ENCODE measurements around the gene ACVR2B.
A peak's percentile ranks its signal among the peaks of the same experiment; 100 is the strongest.

The ACVR2B gene

DNA sequence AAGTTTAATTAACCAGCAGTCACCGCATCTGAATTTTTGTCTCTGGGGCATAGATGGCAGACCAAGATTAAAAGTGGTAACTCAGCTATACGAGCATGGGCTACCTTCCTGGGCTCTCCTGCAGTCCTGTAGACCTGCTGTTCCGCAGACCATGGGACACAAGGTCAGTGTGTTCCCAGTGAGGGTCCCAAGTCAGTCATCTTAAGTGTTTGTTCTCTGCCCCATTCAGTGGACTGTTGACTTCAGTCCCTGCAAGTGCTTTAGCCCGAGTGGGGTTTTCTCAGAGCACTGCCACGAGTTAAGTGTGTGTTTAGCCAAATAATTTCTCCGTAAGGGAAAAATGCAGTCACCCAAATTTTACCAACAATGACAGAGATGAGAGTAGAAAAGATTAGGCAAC lies 37.5 kb downstream of the ACVR2B start:
- Histone ChIP-seq H3K27ac (ENCODE audit: low read length) (no peak overlapping the region), H3K36me3 (ENCODE audit: control insufficient read depth in 1 of 2, insufficient read depth in 2 of 2, low read length in 2 of 2) (peaks cover 3 to 4% of the 10 kb centered on the region in 2 donors), H3K27me3 (ENCODE audit: low read depth, low read length) (no peaks in the 10 kb centered on the region), H3K4me1 (ENCODE audit: control insufficient read depth in 1 of 2, insufficient read depth in 2 of 2, low read length in 2 of 2) (no peaks in the 10 kb centered on the region), H3K4me3 (ENCODE audit: low read depth in 1 of 2, low read length in 2 of 2) (no peak overlapping the region), H3K9me3 (ENCODE audit: control insufficient read depth in 1 of 2, low read length in 2 of 2) (no peaks in the 10 kb centered on the region)

DNA sequence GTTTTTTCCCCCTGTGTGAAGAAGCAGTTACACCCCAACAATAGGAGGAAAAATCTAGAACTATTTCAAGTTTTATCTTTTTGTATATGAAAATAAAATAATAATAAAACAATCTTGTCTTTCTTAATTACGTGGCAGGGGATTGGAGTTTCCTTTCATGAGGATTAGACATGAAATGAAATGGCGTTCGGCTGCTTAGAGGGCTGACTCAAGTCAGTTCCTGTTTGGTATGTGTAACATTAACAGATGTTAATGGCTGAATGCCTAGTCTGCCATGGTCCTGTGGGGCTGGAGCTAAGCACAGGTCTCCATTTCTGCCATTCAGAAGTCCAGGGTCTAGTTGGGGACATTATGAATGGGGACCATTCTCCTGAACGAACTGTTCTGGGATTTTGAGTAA lies 39.3 kb downstream of the ACVR2B start:
- Histone ChIP-seq H3K27me3 (ENCODE audit: low read depth, low read length) (no peaks in the 10 kb centered on the region), H3K36me3 (ENCODE audit: control insufficient read depth in 1 of 2, insufficient read depth in 2 of 2, low read length in 2 of 2) (peaks cover 3 to 4% of the 10 kb centered on the region in 2 donors), H3K4me1 (ENCODE audit: control insufficient read depth in 1 of 2, insufficient read depth in 2 of 2, low read length in 2 of 2) (peaks cover 7 to 8% of the 10 kb centered on the region in 2 donors), H3K9me3 (ENCODE audit: control insufficient read depth in 1 of 2, low read length in 2 of 2) (no peaks in the 10 kb centered on the region), H3K27ac (ENCODE audit: low read length) (no peak overlapping the region), H3K4me3 (ENCODE audit: low read depth in 1 of 2, low read length in 2 of 2) (no peak overlapping the region)

- Histone ChIP-seq H3K4me1 (ENCODE audit: control insufficient read depth in 1 of 2, insufficient read depth in 2 of 2, low read length in 2 of 2) (peaks cover 7 to 8% of the 10 kb centered on the region in 2 donors), H3K27ac (ENCODE audit: low read length) (peak within 1 kb of the TSS; percentile 45), H3K9me3 (ENCODE audit: control insufficient read depth in 1 of 2, low read length in 2 of 2) (no peaks in the 10 kb centered on the region), H3K4me3 (ENCODE audit: low read depth in 1 of 2, low read length in 2 of 2) (peak within 1 kb of the TSS; percentile 81 to 88), H3K27me3 (ENCODE audit: low read depth, low read length) (no peaks in the 10 kb centered on the region), H3K36me3 (ENCODE audit: control insufficient read depth in 1 of 2, insufficient read depth in 2 of 2, low read length in 2 of 2) (peaks cover 7 to 10% of the 10 kb centered on the region in 2 donors)
Measured at GRCh38 chr3:38496131-38496910, 42.6 kb downstream of the ACVR2B start, which contains the start of gene EXOG. Gene EXOG (plus strand): TSS chr3:38496340. CDS start chr3:38496368, 28 bp downstream.

GRCh38 chr3:38497031-38497430 lies 43.3 kb downstream of the ACVR2B start:
- Histone ChIP-seq H3K9me3 (ENCODE audit: control insufficient read depth in 1 of 2, low read length in 2 of 2) (no peaks in the 10 kb centered on the region), H3K27me3 (ENCODE audit: low read depth, low read length) (no peaks in the 10 kb centered on the region), H3K36me3 (ENCODE audit: control insufficient read depth in 1 of 2, insufficient read depth in 2 of 2, low read length in 2 of 2) (peaks cover 11 to 14% of the 10 kb centered on the region in 2 donors), H3K4me1 (ENCODE audit: control insufficient read depth in 1 of 2, insufficient read depth in 2 of 2, low read length in 2 of 2) (peaks cover 7 to 8% of the 10 kb centered on the region in 2 donors), H3K4me3 (ENCODE audit: low read depth in 1 of 2, low read length in 2 of 2) (peak overlapping the region; percentile 81 to 88), H3K27ac (ENCODE audit: low read length) (peak overlapping the region; percentile 45)

DNA sequence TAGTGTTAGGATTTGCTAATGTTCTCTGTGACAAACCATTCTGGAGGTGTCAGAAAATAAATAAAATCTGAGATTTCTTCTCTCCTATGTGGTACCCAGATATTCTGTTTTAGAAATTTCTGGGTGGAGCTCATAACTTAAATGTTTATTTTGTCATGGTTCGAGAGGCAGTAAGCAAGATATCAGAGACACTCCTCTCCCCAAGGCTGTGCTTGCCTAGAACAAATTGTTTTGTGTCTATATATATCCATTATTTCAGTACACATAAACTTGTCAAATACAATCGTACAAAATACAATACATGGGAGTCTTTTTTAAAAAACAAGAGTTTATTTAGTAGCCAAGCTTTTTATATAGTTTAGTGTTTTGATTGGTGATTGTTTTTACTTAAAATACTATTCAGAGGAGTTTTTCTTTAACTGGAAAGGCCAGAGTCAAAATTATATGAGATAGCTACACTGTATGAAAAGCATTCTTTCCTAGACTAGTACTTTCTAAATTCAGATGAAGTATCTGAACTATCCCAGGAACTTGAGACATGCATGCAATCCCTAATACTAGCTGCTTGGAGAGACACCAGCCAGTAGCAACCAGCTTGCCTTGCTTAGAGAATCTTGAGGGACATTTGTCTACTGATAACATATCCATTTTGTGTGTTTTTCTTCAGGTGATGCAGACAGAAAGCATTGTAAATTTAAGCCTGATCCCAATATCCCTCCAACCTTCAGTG lies 47.2 kb downstream of the ACVR2B start:
- H3K27ac ChIP-seq (ENCODE audit: low read length), result no peak overlapping the region

GRCh38 chr3:38507120-38507519 lies 53.4 kb downstream of the ACVR2B start:
- no peak overlapping the region for H3K4me3 ChIP-seq (ENCODE audit: low read depth in 1 of 2, low read length in 2 of 2)
- no peaks in the 10 kb centered on the region for H3K9me3 ChIP-seq (ENCODE audit: control insufficient read depth in 1 of 2, low read length in 2 of 2)
- H3K27ac ChIP-seq (ENCODE audit: low read length), result no peak overlapping the region
- H3K36me3 ChIP-seq (ENCODE audit: control insufficient read depth in 1 of 2, insufficient read depth in 2 of 2, low read length in 2 of 2), result peaks cover 32 to 51% of the 10 kb centered on the region in 2 donors
- H3K4me1 ChIP-seq (ENCODE audit: control insufficient read depth in 1 of 2, insufficient read depth in 2 of 2, low read length in 2 of 2), result no peaks in the 10 kb centered on the region
- no peaks in the 10 kb centered on the region for H3K27me3 ChIP-seq (ENCODE audit: low read depth, low read length)

More for the DNA sequence above, 47.2 kb downstream of the ACVR2B start:
- Histone ChIP-seq H3K36me3 (ENCODE audit: control insufficient read depth in 1 of 2, insufficient read depth in 2 of 2, low read length in 2 of 2) (peaks cover 18 to 33% of the 10 kb centered on the region in 2 donors), H3K27me3 (ENCODE audit: low read depth, low read length) (no peaks in the 10 kb centered on the region), H3K9me3 (ENCODE audit: control insufficient read depth in 1 of 2, low read length in 2 of 2) (no peaks in the 10 kb centered on the region), H3K4me3 (ENCODE audit: low read depth in 1 of 2, low read length in 2 of 2) (no peak overlapping the region), H3K4me1 (ENCODE audit: control insufficient read depth in 1 of 2, insufficient read depth in 2 of 2, low read length in 2 of 2) (peaks cover 7 to 8% of the 10 kb centered on the region in 2 donors)

DNA sequence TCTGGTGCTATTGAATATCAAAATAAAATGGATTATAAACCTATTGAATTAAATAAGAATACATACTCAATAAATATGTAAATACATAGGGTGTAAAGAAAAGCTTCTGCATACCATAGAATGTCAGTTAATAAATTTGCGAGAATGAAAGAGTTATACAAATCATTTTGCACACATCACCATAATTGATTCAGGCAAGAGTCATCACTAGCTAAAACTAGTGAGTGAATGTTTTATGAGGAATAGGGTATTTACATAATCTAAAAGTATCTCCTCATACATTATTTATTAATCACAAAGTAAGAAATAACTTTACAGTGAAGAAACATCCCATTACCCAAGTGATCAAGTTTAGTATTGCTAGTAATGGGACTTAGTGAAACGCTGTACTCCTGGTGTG lies 56.0 kb downstream of the ACVR2B start:
- Histone ChIP-seq H3K27ac (ENCODE audit: low read length) (no peak overlapping the region), H3K27me3 (ENCODE audit: low read depth, low read length) (no peaks in the 10 kb centered on the region), H3K9me3 (ENCODE audit: control insufficient read depth in 1 of 2, low read length in 2 of 2) (no peaks in the 10 kb centered on the region), H3K36me3 (ENCODE audit: control insufficient read depth in 1 of 2, insufficient read depth in 2 of 2, low read length in 2 of 2) (peaks cover 35 to 56% of the 10 kb centered on the region in 2 donors), H3K4me1 (ENCODE audit: control insufficient read depth in 1 of 2, insufficient read depth in 2 of 2, low read length in 2 of 2) (no peaks in the 10 kb centered on the region), H3K4me3 (ENCODE audit: low read depth in 1 of 2, low read length in 2 of 2) (no peak overlapping the region)

- Histone ChIP-seq H3K27ac (ENCODE audit: low read length) (no peak overlapping the region), H3K9me3 (ENCODE audit: control insufficient read depth in 1 of 2, low read length in 2 of 2) (no peaks in the 10 kb centered on the region), H3K4me1 (ENCODE audit: control insufficient read depth in 1 of 2, insufficient read depth in 2 of 2, low read length in 2 of 2) (no peaks in the 10 kb centered on the region), H3K4me3 (ENCODE audit: low read depth in 1 of 2, low read length in 2 of 2) (no peak overlapping the region), H3K27me3 (ENCODE audit: low read depth, low read length) (no peaks in the 10 kb centered on the region), H3K36me3 (ENCODE audit: control insufficient read depth in 1 of 2, insufficient read depth in 2 of 2, low read length in 2 of 2) (peaks cover 35 to 55% of the 10 kb centered on the region in 2 donors)
Measured at GRCh38 chr3:38510631-38511030, 56.9 kb downstream of the ACVR2B start.

GRCh38 chr3:38511546-38511945 lies 57.9 kb downstream of the ACVR2B start:
- H3K27ac ChIP-seq (ENCODE audit: low read length), result no peak overlapping the region
- H3K4me3 ChIP-seq (ENCODE audit: low read depth in 1 of 2, low read length in 2 of 2), result no peak overlapping the region
- H3K27me3 ChIP-seq (ENCODE audit: low read depth, low read length), result no peaks in the 10 kb centered on the region
- peaks cover 35 to 57% of the 10 kb centered on the region in 2 donors for H3K36me3 ChIP-seq (ENCODE audit: control insufficient read depth in 1 of 2, insufficient read depth in 2 of 2, low read length in 2 of 2)
- no peaks in the 10 kb centered on the region for H3K4me1 ChIP-seq (ENCODE audit: control insufficient read depth in 1 of 2, insufficient read depth in 2 of 2, low read length in 2 of 2)
- H3K9me3 ChIP-seq (ENCODE audit: control insufficient read depth in 1 of 2, low read length in 2 of 2), result no peaks in the 10 kb centered on the region

DNA sequence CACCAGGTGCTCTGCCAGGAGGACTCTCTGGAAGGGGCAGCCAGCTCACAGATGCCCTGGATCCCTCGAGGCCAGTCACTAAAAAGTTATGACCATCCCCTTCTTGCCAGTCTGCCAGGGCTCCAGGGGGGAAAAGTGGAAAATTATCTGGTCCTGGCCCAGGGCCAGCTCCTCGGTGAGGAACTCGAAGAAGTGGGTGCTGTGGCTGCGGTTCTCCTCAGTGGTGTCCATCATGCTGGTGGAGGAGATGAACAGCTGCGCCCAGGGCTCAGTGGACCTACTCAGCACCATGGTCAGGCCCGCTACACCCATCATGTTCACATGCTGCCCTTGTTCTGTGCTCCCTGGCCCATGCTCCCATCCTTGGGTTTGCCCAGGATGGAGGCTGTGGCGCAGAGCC lies 61.7 kb downstream of the ACVR2B start:
- H3K4me3 ChIP-seq (ENCODE audit: low read depth in 1 of 2, low read length in 2 of 2), result no peak overlapping the region
- no peaks in the 10 kb centered on the region for H3K27me3 ChIP-seq (ENCODE audit: low read depth, low read length)
- H3K27ac ChIP-seq (ENCODE audit: low read length), result no peak overlapping the region
- no peaks in the 10 kb centered on the region for H3K9me3 ChIP-seq (ENCODE audit: control insufficient read depth in 1 of 2, low read length in 2 of 2)
- no peaks in the 10 kb centered on the region for H3K4me1 ChIP-seq (ENCODE audit: control insufficient read depth in 1 of 2, insufficient read depth in 2 of 2, low read length in 2 of 2)
- H3K36me3 ChIP-seq (ENCODE audit: control insufficient read depth in 1 of 2, insufficient read depth in 2 of 2, low read length in 2 of 2), result peaks cover 13 to 47% of the 10 kb centered on the region in 2 donors

DNA sequence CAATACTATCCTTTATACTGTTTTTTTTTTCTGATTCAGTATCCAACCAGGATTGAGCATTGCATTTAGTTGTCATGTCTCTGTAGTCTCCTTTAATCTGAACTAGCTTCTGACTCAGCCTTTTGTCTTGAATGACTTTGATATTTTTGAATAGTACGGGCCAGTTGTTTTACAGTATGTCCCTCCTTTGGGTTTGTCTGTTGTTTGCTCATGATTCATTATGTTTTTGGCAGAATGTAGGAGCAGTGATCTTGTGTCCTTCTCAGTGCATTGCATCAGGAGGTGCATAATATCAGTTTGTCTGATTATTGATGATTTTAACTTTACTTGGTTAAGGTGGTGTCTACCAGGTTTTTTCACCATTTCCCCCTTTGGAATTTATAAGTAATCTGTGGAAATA lies 63.0 kb downstream of the ACVR2B start:
- Histone ChIP-seq H3K36me3 (ENCODE audit: control insufficient read depth in 1 of 2, insufficient read depth in 2 of 2, low read length in 2 of 2) (peaks cover 7 to 41% of the 10 kb centered on the region in 2 donors), H3K4me3 (ENCODE audit: low read depth in 1 of 2, low read length in 2 of 2) (no peak overlapping the region), H3K27ac (ENCODE audit: low read length) (no peak overlapping the region), H3K27me3 (ENCODE audit: low read depth, low read length) (no peaks in the 10 kb centered on the region), H3K9me3 (ENCODE audit: control insufficient read depth in 1 of 2, low read length in 2 of 2) (no peaks in the 10 kb centered on the region), H3K4me1 (ENCODE audit: control insufficient read depth in 1 of 2, insufficient read depth in 2 of 2, low read length in 2 of 2) (no peaks in the 10 kb centered on the region)

Data from muscle layer of duodenum (tissue), 2 donors.